Measurements from ENCODE around the gene FOXE1.

- TF ChIP-seq, protein P1, sequence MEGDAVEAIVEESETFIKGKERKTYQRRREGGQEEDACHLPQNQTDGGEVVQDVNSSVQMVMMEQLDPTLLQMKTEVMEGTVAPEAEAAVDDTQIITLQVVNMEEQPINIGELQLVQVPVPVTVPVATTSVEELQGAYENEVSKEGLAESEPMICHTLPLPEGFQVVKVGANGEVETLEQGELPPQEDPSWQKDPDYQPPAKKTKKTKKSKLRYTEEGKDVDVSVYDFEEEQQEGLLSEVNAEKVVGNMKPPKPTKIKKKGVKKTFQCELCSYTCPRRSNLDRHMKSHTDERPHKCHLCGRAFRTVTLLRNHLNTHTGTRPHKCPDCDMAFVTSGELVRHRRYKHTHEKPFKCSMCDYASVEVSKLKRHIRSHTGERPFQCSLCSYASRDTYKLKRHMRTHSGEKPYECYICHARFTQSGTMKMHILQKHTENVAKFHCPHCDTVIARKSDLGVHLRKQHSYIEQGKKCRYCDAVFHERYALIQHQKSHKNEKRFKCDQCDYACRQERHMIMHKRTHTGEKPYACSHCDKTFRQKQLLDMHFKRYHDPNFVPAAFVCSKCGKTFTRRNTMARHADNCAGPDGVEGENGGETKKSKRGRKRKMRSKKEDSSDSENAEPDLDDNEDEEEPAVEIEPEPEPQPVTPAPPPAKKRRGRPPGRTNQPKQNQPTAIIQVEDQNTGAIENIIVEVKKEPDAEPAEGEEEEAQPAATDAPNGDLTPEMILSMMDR (conservative IDR thresholded peaks at IDR 0.05; ENCODE audit: low read length), result no peak
- TF ChIP-seq EZH2phosphoT487 (IDR thresholded peaks at IDR 0.05; ENCODE audit: borderline replicate concordance), result no peak
Observed at GRCh38 chr9:97904725-97905124, 51.7 kb downstream of the FOXE1 start.
